Measurements from ENCODE around the gene PIWIL4.
"Not testable (repeated sequence)": the region's sequence is repeated elsewhere in the genome, so short reads cannot be mapped to it uniquely, and the experiment has no call there.

The PIWIL4 gene

GRCh38 chr11:94639901-94640721, 72.9 kb downstream of the PIWIL4 start:
- DNase-seq: no peak

- DNase-seq: no peak
Measured at GRCh38 chr11:94641167-94641761, 74.1 kb downstream of the PIWIL4 start.

DNA sequence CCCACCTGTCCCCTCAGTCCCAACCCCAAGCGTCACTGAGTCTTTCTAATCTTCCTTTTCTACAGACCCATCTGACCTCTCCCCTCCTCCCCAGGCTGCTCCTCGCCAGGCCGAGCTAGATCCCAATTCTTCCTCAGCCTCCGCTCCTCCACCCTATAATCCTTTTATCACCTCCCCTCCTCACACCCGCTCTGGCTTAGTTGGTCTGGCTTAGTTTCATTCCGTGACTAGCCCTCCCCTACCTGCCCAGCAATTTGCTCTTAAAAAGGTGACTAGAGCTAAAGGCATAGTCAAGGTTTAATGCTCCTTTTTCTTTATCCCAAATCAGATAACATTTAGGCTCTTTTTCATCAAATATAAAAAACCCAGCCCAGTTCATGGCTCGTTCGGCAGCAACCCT, 76.0 kb downstream of the PIWIL4 start:
- DNase-seq: not testable (repeated sequence)

DNA sequence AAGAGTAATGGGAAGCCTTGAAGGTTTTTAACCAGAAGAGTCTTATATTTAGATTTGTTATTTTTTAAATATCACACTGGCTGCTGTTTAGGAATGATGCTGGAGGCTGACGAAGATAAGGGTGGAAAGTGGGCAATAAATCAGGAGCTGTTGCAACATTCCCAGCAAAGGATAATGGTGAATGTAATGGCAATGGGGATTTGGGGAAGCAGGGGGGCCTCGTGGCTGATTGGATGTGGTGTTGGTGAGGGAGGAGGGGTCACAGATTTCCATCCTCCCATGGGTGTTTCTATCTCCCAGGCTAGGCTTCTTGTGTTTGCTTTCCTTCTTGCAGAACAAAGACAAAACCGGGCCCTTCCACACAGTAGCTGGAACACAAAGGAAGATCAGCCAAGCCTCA, 80.8 kb downstream of the PIWIL4 start:
- no peak for DNase-seq

GRCh38 chr11:94648789-94649188, 81.6 kb downstream of the PIWIL4 start:
- no peak for DNase-seq

- DNase-seq: no peak
Measured at GRCh38 chr11:94649254-94649653, 82.1 kb downstream of the PIWIL4 start.

GRCh38 chr11:94649964-94650623, 82.9 kb downstream of the PIWIL4 start:
- DNase-seq: no peak

DNA sequence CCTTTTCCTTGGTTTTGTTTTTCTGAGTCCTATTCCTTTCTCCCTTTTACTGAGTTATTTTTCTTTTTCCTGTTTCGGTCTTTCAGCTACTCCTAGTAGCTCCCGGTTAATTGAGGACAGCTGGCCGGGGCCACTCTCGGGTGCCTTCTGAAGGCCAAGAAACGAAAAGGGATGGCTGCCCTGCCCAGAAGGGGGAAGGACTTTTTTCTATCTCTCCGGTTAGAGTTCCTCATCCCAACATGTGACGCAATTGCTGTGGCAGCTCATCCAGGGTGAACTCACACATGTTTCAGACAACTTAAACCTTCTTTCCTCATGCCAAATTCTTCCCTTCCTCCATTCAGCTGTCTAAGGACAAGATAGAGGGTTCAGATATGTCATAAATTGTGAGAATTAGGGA, 83.6 kb downstream of the PIWIL4 start:
- no peak for DNase-seq

DNA sequence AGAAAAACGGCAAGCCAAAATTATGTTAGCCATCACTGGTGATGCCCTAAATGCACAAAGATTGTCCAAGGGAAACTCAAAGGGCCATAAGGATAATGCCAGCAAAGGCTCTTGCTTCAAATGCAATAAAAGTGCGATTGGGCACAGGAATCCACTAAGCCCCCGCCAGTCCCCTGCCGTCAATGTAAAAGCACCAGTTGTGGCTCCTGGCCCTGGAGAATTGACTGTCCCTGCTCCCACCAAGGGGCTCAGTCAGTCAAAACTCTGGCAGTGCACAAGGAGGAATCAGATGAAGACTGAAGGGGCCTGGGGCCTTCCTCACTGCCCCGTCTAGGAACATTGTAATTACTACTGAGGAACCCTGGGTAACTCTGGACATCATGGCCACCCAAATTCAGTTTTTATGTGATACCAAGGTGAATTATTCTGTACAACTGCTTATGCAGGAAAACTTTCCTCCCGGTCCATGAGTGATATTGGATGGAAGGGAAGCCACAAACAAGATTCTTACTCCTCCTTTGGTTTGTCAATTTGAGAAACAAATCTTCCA, 85.6 kb downstream of the PIWIL4 start:
- DNase-seq: no peak

DNA sequence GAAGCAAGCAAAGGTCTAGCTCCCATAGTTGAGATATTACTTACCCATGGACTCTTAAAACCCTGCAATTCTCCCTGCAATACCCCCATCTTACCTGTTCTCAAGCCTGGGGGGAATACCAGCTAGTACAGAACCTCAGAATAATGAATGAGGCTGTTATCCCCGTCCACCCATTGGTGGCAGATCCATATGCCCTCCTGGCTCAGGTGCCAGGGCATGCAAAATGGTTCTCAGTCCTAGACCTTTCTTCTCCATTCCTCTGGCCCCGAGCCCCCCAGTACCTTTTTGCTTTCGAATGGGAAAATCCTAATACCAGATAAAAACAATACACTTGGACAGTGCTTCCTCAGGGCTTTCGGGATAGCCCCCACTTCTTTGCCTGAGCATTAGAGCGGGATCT, 86.4 kb downstream of the PIWIL4 start:
- no peak for DNase-seq

DNA sequence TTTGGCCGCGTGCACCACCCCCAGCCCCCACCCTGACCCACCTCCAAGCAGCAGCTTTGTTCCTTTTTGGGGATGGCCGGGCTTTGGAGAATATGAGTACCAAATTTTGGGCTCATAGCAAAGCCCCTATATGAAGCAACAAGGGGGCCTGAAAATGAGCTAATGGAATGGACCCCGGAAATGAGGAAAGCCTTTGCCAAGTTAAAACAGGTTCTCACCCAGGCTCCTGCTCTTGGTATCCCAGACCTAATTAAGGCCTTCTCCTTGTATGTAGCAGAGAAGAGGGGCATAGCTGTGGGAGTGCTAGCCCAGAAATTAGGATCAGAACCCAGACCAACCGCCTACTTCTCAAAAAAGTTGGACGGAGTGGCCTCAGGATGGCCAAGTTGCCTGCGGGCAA, 87.0 kb downstream of the PIWIL4 start:
- no peak for DNase-seq

GRCh38 chr11:94655291-94655690, 88.1 kb downstream of the PIWIL4 start:
- no peak for DNase-seq

DNA sequence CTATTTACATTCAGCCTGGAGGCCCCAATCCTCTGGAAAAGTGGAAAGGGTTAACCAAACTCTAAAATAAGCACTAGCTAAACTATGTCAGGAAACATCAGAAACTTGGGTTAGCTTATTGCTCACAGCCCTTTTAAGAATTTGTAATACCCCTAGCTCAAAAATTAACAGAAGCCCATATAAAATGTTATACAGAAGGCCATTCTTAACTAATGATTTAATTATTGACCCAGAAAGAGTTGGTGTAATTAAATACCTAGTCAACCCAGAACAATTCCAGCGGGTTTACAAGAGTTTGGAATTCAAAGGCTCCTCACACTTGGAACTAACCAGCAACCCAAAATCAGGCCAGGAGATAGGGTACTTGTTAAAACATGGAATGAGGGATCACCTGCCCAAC, 88.8 kb downstream of the PIWIL4 start:
- no peak for DNase-seq

- DNase-seq: no peak
Measured at GRCh38 chr11:94656968-94657367, 89.8 kb downstream of the PIWIL4 start.

- no peak for DNase-seq
Measured at GRCh38 chr11:94657629-94658028, 90.5 kb downstream of the PIWIL4 start.

DNA sequence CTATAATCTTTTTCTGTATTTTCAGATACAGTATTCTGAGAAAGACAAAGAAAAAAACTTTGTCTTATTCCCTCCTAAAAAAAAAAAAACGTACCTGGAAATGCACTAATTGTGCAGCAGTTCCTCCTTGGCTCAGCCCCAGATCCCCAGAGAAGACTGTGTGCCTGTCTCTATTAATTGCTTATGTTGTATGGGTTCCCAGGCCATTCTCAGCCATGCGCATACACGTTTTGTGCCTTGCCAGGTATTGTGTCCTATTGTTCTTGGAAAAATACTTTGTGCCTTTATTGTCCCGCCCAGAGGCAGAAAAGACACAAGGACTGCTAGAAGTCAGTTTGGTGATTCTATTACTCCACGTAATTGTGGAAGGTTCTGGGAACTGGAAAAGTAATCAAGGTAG, 91.2 kb downstream of the PIWIL4 start:
- no peak for DNase-seq

GRCh38 chr11:94658888-94659287, 91.7 kb downstream of the PIWIL4 start:
- no peak for DNase-seq

- no peak for DNase-seq
Measured at GRCh38 chr11:94661444-94661843, 94.3 kb downstream of the PIWIL4 start.

DNA sequence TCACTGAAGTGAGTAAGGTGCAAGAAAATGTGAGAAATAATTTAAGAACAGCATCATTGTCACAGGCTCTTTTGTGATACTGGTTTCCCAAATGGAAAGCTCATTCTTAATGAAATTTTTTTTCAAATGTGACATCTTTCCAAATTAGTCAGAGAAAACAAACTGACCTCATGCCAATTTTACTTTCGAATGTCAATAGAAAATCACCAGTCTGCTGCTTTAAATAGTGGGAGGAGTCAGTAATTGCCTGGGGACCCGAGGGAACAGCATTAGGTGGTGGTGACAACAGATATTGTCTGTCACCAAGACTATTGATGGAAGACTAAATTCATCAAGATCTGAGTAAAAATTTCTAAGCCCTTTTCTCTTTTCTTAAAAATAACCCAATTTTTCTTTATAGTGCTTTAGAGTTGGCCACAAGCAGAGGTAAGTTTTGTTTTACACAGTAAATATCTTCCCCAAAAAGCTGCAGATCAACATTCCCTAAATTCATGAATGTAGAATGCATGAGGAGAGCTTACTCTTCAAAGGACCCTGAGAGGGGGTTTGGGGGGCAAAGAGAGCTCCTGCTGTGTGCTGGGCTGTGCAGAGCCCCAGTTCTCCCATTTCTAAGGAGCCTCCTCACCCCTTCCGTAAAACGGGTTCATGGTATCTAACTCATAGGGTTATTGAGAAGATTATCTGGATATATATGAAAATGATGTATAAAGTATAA, 95.1 kb downstream of the PIWIL4 start:
- DNase-seq: no peak

DNA sequence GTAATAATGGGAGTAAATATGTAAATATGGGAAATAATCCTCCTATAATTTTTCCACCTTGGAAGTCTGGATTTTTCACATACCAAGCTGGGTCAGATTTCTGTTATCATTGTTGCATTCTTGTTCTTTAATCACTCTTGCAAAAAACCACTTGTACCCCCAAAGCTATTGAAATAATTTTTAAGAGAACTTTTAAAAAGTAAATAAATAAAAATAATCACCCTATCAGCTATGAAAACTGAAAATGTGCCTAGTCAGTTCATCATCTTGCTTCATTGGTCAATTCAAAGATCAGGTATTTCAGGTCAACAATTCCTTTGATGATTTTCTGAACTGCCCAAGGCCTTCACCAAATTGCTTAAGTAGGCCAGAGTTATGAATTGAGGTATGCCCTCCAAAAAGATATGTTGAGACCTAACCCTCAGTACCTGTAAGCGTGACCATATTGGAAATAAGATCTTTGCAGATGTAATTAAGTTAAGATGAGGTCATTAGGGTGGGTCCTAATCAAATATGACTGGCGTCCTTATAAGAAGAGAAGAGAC, 95.8 kb downstream of the PIWIL4 start:
- DNase-seq: no peak

- no peak for DNase-seq
Measured at GRCh38 chr11:94664346-94664745, 97.2 kb downstream of the PIWIL4 start.

DNA sequence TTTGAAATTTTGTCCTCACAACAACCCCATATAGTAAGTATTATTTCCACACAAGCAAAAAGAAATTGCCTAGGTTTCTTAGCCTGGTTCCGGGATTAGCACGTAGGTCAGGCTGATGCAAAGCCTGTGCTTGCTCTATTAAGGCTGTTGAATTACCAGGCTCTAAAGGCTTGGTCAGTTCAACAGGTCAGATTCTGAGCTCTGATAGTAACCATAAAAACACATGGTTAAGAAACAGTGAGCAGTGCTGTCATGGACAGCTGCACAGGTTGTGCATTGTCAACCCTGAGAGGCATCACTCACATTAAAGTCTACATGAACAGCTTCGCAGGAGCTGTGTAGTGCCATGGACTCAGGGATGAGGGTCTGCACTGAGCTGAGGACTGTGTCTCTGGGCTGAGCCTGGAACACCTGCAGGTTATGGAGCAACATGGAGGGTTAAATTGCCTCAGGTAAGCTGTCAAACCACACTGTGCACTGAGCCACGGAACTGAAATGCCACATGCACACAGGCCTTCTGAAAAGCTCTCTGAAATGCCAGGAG, 98.0 kb downstream of the PIWIL4 start:
- no peak for DNase-seq
